Loucy (cell line): Measurements from ENCODE around the gene ZNF581.

ENCODE experiments used
- H2AFZ ChIP-seq: fragments of 200-600 bp; sonication (generic); 2 replicates; pipeline ENCODE4 v1.6.0; 2016; ENCODE audit warnings: antibody characterized with exemption, mild to moderate bottlenecking, low read length, moderate library complexity
- H3F3A ChIP-seq: fragments of 200-600 bp; 2 replicates; pipeline ENCODE4 v1.6.0; 2016; ENCODE audit warnings: antibody characterized with exemption, low read depth, mild to moderate bottlenecking
- H3K27me3 ChIP-seq: fragments of 200-600 bp; sonication (generic); 2 replicates; pipeline ENCODE4 v1.6.1; 2014; ENCODE audit warnings: low read length, mild to moderate bottlenecking; ENCODE audit not compliant: insufficient read depth, poor library complexity, severe bottlenecking
- H3K36me3 ChIP-seq: fragments of 200-600 bp; sonication (generic); 2 replicates; pipeline ENCODE4 v1.6.1; 2016; ENCODE audit warnings: low read length; ENCODE audit not compliant: insufficient read depth
- H3K4me1 ChIP-seq: fragments of 200-600 bp; sonication (generic); 2 replicates; pipeline ENCODE4 v1.5.1; 2014; ENCODE audit warnings: low read length, mild to moderate bottlenecking; ENCODE audit not compliant: insufficient read depth, poor library complexity, severe bottlenecking
- H3K4me2 ChIP-seq: fragments of 200-600 bp; sonication (generic); 2 replicates; pipeline ENCODE4 v1.6.0; 2014; ENCODE audit warnings: antibody characterized with exemption, low read length, low read depth, mild to moderate bottlenecking; ENCODE audit not compliant: poor library complexity, severe bottlenecking
- H3K4me3 ChIP-seq: fragments of 200-600 bp; sonication (generic); 2 replicates; pipeline ENCODE4 v1.5.1; 2014; ENCODE audit warnings: low read length, mild to moderate bottlenecking, mixed read lengths; ENCODE audit not compliant: poor library complexity, severe bottlenecking
- H3K79me2 ChIP-seq: fragments of 200-600 bp; sonication (generic); 2 replicates; pipeline ENCODE4 v1.6.1; 2014; ENCODE audit warnings: low read length; ENCODE audit not compliant: insufficient read depth
- H3K9ac ChIP-seq: fragments of 200-600 bp; sonication (generic); 2 replicates; pipeline ENCODE4 v1.6.0; 2014; ENCODE audit warnings: mild to moderate bottlenecking, low read depth, low read length, moderate library complexity; ENCODE audit not compliant: poor library complexity, severe bottlenecking
- H3K9me2 ChIP-seq: fragments of 200-600 bp; sonication (generic); replicated peaks from 2 replicates; pipeline ENCODE4 v1.6.1; 2016; ENCODE audit warnings: low read depth, low read length, mixed read lengths
- H3K9me3 ChIP-seq: fragments of 200-600 bp; sonication (generic); 2 replicates; pipeline ENCODE4 v1.6.1; 2014; ENCODE audit warnings: mild to moderate bottlenecking, antibody characterized with exemption, low read length, low read depth; ENCODE audit not compliant: insufficient read depth
- H4K20me1 ChIP-seq: fragments of 200-600 bp; sonication (generic); 2 replicates; pipeline ENCODE4 v1.6.0; 2014; ENCODE audit warnings: antibody characterized with exemption, low read length, mild to moderate bottlenecking; ENCODE audit not compliant: insufficient read depth, poor library complexity, severe bottlenecking
- EZH2phosphoT487 ChIP-seq: fragments of 200-600 bp; IDR thresholded peaks from 2 replicates; pipeline ENCODE4 v1.6.1; 2018; ENCODE audit warnings: antibody characterized with exemption, mild to moderate bottlenecking, moderate library complexity, borderline replicate concordance
- TF ChIP-seq, protein P1 (sequence below): fragments of 200-600 bp; sonication (generic); conservative IDR thresholded peaks from 2 replicates; pipeline ENCODE4 v1.5.1; 2014; ENCODE audit warnings: mild to moderate bottlenecking, antibody characterized with exemption, low read length

Gene ZNF581

DNA sequence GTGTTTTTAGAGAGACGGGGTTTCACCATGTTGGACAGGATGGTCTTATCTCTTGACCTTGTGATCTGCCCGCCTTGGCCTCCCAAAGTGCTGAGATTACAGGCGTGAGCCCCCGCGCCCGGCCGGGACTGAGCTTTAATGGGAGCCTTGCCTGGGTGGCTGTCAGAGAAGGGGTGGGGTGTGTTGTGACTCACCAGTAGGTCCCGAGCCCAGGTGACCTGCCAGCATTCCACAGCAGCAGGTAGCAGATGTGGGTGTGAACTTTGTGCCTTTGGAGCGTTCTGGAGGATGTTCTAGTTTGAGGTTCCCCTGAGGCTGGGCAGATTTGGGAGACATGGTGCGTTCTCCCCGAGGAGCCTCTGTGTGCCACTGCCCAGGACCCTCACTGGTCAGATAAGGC lies 24.5 kb downstream of the ZNF581 start:
- Histone ChIP-seq H2AFZ (no peak overlapping the region), H3K9me2 (no peaks in the 10 kb centered on the region), H3F3A (no peaks in the 10 kb centered on the region), H3K4me3 (no peak overlapping the region), H3K9me3 (no peaks in the 10 kb centered on the region), H3K4me1 (no peaks in the 10 kb centered on the region), H3K79me2 (peaks cover 96% of the 10 kb centered on the region), H3K27me3 (no peaks in the 10 kb centered on the region), H4K20me1 (peaks cover 92% of the 10 kb centered on the region), H3K36me3 (peaks cover 90% of the 10 kb centered on the region), H3K4me2 (no peak overlapping the region), H3K9ac (no peak overlapping the region)
- no peak for TF ChIP-seq EZH2phosphoT487
- TF ChIP-seq, protein P1, sequence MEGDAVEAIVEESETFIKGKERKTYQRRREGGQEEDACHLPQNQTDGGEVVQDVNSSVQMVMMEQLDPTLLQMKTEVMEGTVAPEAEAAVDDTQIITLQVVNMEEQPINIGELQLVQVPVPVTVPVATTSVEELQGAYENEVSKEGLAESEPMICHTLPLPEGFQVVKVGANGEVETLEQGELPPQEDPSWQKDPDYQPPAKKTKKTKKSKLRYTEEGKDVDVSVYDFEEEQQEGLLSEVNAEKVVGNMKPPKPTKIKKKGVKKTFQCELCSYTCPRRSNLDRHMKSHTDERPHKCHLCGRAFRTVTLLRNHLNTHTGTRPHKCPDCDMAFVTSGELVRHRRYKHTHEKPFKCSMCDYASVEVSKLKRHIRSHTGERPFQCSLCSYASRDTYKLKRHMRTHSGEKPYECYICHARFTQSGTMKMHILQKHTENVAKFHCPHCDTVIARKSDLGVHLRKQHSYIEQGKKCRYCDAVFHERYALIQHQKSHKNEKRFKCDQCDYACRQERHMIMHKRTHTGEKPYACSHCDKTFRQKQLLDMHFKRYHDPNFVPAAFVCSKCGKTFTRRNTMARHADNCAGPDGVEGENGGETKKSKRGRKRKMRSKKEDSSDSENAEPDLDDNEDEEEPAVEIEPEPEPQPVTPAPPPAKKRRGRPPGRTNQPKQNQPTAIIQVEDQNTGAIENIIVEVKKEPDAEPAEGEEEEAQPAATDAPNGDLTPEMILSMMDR: no peak

DNA sequence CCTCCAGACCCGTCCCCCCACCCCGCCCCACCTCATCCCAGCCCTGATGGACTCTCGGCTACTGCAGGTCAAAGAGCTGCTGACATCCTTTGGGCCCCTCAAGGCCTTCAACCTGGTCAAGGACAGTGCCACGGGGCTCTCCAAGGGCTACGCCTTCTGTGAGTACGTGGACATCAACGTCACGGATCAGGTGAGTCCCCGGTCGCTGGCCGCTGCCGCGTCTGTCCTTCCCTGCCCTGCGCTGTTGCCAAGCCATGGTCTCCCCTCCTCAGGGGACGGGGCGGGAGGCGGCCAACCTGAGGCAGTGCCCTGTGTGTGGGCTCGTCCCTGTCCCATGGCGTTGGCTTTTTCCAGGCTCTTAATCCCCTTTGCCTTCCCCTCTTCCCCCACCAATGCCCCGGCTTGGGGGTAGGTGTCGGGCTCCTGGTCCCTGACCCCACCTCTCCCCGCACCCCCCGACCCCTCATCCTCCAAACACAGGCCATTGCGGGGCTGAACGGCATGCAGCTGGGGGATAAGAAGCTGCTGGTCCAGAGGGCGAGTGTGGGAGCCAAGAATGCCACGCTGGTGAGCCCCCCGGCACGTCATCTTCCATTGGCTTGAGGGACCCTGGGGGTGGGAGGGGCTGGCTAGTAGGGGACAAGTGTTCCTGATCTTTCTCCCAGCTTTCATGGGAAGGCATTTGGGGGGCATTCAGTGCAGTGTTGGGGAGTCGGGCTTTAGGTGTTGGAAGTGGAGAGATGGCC lies 25.3 kb downstream of the ZNF581 start:
- Histone ChIP-seq H3K27me3 (no peaks in the 10 kb centered on the region), H3K9me2 (no peaks in the 10 kb centered on the region), H3K9me3 (no peaks in the 10 kb centered on the region), H3K4me1 (no peaks in the 10 kb centered on the region), H3K36me3 (peaks cover 90% of the 10 kb centered on the region), H3K4me3 (no peak overlapping the region), H2AFZ (no peak overlapping the region), H3K9ac (no peak overlapping the region), H3K4me2 (no peak overlapping the region), H3K79me2 (peaks cover 96% of the 10 kb centered on the region), H4K20me1 (peaks cover 92% of the 10 kb centered on the region), H3F3A (no peaks in the 10 kb centered on the region)
- no peak for TF ChIP-seq EZH2phosphoT487
- TF ChIP-seq, protein P1: no peak

DNA sequence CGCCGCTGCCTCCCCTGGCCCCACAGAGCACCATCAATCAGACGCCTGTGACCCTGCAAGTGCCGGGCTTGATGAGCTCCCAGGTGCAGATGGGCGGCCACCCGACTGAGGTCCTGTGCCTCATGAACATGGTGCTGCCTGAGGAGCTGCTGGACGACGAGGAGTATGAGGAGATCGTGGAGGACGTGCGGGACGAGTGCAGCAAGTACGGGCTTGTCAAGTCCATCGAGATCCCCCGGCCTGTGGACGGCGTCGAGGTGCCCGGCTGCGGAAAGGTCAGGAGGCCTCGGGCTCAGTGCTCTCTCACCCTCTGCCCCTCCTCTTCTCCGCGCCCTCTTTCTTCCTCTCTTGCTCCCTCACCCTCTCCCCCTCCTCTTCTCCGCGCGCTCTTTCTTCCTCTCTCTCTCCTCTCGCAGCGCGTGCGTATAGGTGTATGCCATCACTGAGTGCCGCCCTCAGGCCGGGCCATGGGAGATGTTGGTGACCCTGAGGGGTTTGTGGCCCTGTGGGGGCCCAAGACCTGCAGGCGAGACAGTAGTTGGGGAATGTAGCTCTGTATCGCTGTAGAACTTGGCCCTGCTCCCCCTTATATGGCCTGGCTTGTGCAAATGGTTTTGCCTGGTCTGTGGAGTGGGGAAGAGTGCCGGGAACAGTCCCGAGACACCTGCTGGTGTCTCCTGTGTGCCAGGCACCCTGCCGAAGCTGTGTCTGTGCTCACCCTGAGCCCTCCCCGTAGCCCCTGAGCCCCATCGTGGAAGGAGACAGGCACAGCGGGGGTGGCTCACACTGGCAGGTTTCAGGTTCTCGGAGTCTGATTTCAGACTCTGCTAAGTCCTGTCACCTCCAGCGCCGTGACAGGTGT lies 26.2 kb downstream of the ZNF581 start:
- peaks cover 88% of the 10 kb centered on the region for H3K36me3 ChIP-seq
- H3K9me2 ChIP-seq: no peaks in the 10 kb centered on the region
- H3K4me3 ChIP-seq: no peak overlapping the region
- H3K9me3 ChIP-seq: no peaks in the 10 kb centered on the region
- H4K20me1 ChIP-seq: peaks cover 93% of the 10 kb centered on the region
- H3K79me2 ChIP-seq: peaks cover 91% of the 10 kb centered on the region
- no peaks in the 10 kb centered on the region for H3K27me3 ChIP-seq
- no peak overlapping the region for H3K9ac ChIP-seq
- peaks cover 4% of the 10 kb centered on the region; the same call in 1 of the 2 replicates for H3F3A ChIP-seq
- no peaks in the 10 kb centered on the region for H3K4me1 ChIP-seq
- TF ChIP-seq, protein P1: no peak
- TF ChIP-seq EZH2phosphoT487: no peak
- no peak overlapping the region for H3K4me2 ChIP-seq
- H2AFZ ChIP-seq: no peak overlapping the region
